OCI-LY1 (cell line): ENCODE data around the gene TAGLN2.

Experiments
- CTCF ChIP-seq: fragments of 200-600 bp; sonication (generic), shearing (Covaris generic); IDR thresholded peaks from 2 replicates; pipeline ENCODE4 v1.5.1; 2017; ENCODE audit warnings: mild to moderate bottlenecking, antibody characterized with exemption, low read length, moderate library complexity, mixed read lengths
- EZH2 ChIP-seq: fragments of 200-600 bp; sonication (generic), shearing (Covaris generic); IDR thresholded peaks from 2 replicates; pipeline ENCODE4 v1.8.0; 2017; ENCODE audit warnings: borderline replicate concordance, mixed run types, mild to moderate bottlenecking, antibody characterized with exemption, low read length, moderate library complexity, mixed read lengths

- TF ChIP-seq CTCF (no peak), EZH2 (no peak)
Observed at GRCh38 chr1:159949123-159949522, 23.8 kb upstream of the TAGLN2 start.
